MM.1S (cell line): ENCODE measurements around the gene NPPC.
"Not testable (repeated sequence)": the region's sequence is repeated elsewhere in the genome, so short reads cannot be mapped to it uniquely, and the experiment has no call there.

Experiments
- EZH2 ChIP-seq: fragments of 300-600 bp; sonication (generic); optimal IDR thresholded peaks from 2 replicates; pipeline ENCODE3; 2017; ENCODE audit warnings: low read depth, mild to moderate bottlenecking, antibody characterized with exemption, low read length, mixed read lengths
- EZH2phosphoT487 ChIP-seq: fragments of 300-600 bp; sonication (generic); IDR thresholded peaks from 2 replicates; pipeline ENCODE4 v1.6.1; 2018; ENCODE audit warnings: antibody characterized with exemption, low read length
- TF ChIP-seq, protein P1 (sequence below): fragments of 300-600 bp; sonication (generic); IDR thresholded peaks from 2 replicates; pipeline ENCODE4 v1.5.1; 2016; ENCODE audit warnings: antibody characterized with exemption, low read length, mixed read lengths

DNA sequence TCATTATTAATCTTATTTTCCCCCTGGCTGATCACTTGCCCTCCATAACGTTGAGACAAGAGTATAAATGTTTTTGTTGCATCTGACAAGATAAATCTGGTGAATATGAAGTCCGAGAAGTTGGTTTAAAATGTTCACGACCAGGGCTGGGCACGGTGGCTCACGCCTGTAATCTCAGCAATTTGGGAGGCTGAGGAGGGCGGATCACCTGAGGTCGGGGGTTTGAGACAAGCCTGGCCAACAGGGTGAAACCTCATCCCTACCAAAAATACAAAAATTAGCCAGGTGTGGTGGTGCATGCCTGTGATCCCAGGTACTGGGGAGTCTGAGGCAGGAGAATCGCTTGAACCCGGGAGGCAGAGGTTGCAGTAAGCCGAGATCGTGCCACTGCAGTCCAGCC, 20.9 kb upstream of the NPPC start:
- TF ChIP-seq, protein P1, sequence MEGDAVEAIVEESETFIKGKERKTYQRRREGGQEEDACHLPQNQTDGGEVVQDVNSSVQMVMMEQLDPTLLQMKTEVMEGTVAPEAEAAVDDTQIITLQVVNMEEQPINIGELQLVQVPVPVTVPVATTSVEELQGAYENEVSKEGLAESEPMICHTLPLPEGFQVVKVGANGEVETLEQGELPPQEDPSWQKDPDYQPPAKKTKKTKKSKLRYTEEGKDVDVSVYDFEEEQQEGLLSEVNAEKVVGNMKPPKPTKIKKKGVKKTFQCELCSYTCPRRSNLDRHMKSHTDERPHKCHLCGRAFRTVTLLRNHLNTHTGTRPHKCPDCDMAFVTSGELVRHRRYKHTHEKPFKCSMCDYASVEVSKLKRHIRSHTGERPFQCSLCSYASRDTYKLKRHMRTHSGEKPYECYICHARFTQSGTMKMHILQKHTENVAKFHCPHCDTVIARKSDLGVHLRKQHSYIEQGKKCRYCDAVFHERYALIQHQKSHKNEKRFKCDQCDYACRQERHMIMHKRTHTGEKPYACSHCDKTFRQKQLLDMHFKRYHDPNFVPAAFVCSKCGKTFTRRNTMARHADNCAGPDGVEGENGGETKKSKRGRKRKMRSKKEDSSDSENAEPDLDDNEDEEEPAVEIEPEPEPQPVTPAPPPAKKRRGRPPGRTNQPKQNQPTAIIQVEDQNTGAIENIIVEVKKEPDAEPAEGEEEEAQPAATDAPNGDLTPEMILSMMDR: not testable (repeated sequence)
- not testable (repeated sequence) for TF ChIP-seq EZH2phosphoT487, EZH2
